Nephron progenitor cell (in vitro differentiated cells): ENCODE results near the gene DYRK2.
A peak's percentile ranks its signal among the peaks of the same experiment; 100 is the strongest.

Experiments
- DNase-seq: peaks from one replicate; pipeline ENCODE4 v3.0.0; 2021
- H3K27ac Mint-ChIP-seq: 2 replicates; pipeline ENCODE4 v1.8.0; 2021; ENCODE audit warnings: mild to moderate bottlenecking, moderate library complexity, mixed read lengths
- H3K27me3 Mint-ChIP-seq: 2 replicates; pipeline ENCODE4 v1.8.0; 2021; ENCODE audit warnings: mild to moderate bottlenecking, low read depth, mixed read lengths; ENCODE audit not compliant: poor library complexity
- H3K36me3 Mint-ChIP-seq: 2 replicates; pipeline ENCODE4 v1.8.0; 2021; ENCODE audit warnings: low read depth, mixed read lengths
- H3K4me1 Mint-ChIP-seq: 2 replicates; pipeline ENCODE4 v1.8.0; 2021; ENCODE audit warnings: mixed read lengths
- H3K4me3 Mint-ChIP-seq: 2 replicates; pipeline ENCODE4 v1.8.0; 2021; ENCODE audit warnings: mild to moderate bottlenecking, moderate library complexity, mixed read lengths
- H3K9me3 Mint-ChIP-seq: 2 replicates; pipeline ENCODE4 v1.8.0; 2021; ENCODE audit warnings: mild to moderate bottlenecking, moderate library complexity, mixed read lengths
- TF ChIP-seq, protein P1 (sequence below): fragments of 200-600 bp; sonication (generic); IDR thresholded peaks from 2 replicates; pipeline ENCODE4 v1.5.0; 2021; ENCODE audit warnings: antibody characterized with exemption

Gene DYRK2

DNA sequence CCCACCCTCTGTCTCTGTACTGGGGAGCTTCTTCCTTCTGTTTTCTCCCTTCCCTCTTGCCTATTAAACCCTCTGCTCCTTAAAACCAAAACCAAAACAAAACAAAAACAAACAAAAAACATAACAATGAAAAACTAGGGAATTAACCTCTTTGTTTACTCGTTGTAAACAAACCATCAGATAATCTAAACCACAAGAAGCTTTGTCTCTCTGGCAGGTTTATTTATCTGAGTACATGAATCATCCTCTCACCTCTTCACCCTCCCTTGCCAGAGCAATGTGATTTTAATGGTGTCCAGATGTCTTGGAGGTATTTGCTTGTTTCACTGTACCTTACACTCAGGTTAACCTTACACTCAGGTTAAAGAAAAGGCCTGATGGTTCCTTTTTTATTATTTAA lies 66.1 kb downstream of the DYRK2 start:
- Mint-ChIP-seq H3K9me3 (peaks cover 17% of the 10 kb centered on the region), H3K4me1 (peaks cover 59% of the 10 kb centered on the region), H3K36me3 (peaks cover 15% of the 10 kb centered on the region), H3K27me3 (peaks cover 7% of the 10 kb centered on the region), H3K27ac (peak overlapping the region; percentile 83), H3K4me3 (no peak overlapping the region)
- TF ChIP-seq, protein P1, sequence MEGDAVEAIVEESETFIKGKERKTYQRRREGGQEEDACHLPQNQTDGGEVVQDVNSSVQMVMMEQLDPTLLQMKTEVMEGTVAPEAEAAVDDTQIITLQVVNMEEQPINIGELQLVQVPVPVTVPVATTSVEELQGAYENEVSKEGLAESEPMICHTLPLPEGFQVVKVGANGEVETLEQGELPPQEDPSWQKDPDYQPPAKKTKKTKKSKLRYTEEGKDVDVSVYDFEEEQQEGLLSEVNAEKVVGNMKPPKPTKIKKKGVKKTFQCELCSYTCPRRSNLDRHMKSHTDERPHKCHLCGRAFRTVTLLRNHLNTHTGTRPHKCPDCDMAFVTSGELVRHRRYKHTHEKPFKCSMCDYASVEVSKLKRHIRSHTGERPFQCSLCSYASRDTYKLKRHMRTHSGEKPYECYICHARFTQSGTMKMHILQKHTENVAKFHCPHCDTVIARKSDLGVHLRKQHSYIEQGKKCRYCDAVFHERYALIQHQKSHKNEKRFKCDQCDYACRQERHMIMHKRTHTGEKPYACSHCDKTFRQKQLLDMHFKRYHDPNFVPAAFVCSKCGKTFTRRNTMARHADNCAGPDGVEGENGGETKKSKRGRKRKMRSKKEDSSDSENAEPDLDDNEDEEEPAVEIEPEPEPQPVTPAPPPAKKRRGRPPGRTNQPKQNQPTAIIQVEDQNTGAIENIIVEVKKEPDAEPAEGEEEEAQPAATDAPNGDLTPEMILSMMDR = no peak
- DNase-seq = no peak
